ENCODE measurements around the gene ZNF497. TPM values are rescaled to one million over a fixed set of nuclear protein-coding genes. Genes with fewer than 3 reads are reported as not detected.

ZNF497 gene
- total and polyA plus RNA-seq, 9 of the 15 experiments (the other 6 are each of a cell fraction or from before 2014, with no cell fraction given): 0.06 to 0.98 (median 0.44) TPM; not detected in 1

- no peak for TF ChIP-seq MGA (IDR thresholded peaks at IDR 0.05)
- TF ChIP-seq ZBTB2 (IDR thresholded peaks at IDR 0.05): 0 out of 2 replicates have a peak, but pooled peaks have one; percentile 77
- TF ChIP-seq HSF4 (CRISPR knock-in tag; IDR thresholded peaks at IDR 0.05; ENCODE audit: borderline replicate concordance): no peak
- TF ChIP-seq ESRRA (IDR thresholded peaks at IDR 0.05; ENCODE audit: borderline replicate concordance, low read depth): peak; percentile 61; the same call in 1 of the 2 replicates
- no peak for TF ChIP-seq POLR3G (IDR thresholded peaks at IDR 0.05; ENCODE audit: extremely low read depth, insufficient read length, insufficient replicate concordance)
- no peak for TF ChIP-seq CBX2 (IDR thresholded peaks at IDR 0.05; ENCODE audit: insufficient read depth, low read length, poor library complexity, severe bottlenecking)
- no peak for TF ChIP-seq ZNF224 (CRISPR knock-in tag; IDR thresholded peaks at IDR 0.05)
- peak; percentile 68 for TF ChIP-seq FIP1L1 (IDR thresholded peaks at IDR 0.05; ENCODE audit: low read depth, low read length, poor library complexity, severe bottlenecking)
- peak; percentile 58 for TF ChIP-seq ASH1L (IDR thresholded peaks at IDR 0.05; ENCODE audit: borderline replicate concordance, low read depth, partially characterized antibody)
- TF ChIP-seq GTF2A2 (tag; IDR thresholded peaks at IDR 0.05): no peak
- no peak for TF ChIP-seq NR0B1 (IDR thresholded peaks at IDR 0.05; ENCODE audit: partially characterized antibody)
- peak; percentile 99 for TF ChIP-seq POLR2G (IDR thresholded peaks at IDR 0.05; ENCODE audit: low read depth, low read length)
These were observed 57.3 kb downstream of the ZNF497 start, which contains the start of gene ERVK3-1 (continued) for GRCh38 chr19:58305065-58305931.

All from K562 (cell line).